Activated CD4-positive, alpha-beta T cell treated with anti-CD3 and anti-CD28 coated beads, Interleukin-2, amount 50 U/mL, for 4 hours (primary cell): Measurements from ENCODE around the gene LOXL1.

ENCODE experiments used
- DNase-seq, 2 experiments: peaks; one replicate each; pipeline ENCODE4 v3.0.0-alpha.2; 2020

LOXL1 gene

GRCh38 chr15:73982222-73982962, 56.1 kb downstream of the LOXL1 start:
- DNase-seq: peak in 1 of 2 experiments; percentile 40

DNA sequence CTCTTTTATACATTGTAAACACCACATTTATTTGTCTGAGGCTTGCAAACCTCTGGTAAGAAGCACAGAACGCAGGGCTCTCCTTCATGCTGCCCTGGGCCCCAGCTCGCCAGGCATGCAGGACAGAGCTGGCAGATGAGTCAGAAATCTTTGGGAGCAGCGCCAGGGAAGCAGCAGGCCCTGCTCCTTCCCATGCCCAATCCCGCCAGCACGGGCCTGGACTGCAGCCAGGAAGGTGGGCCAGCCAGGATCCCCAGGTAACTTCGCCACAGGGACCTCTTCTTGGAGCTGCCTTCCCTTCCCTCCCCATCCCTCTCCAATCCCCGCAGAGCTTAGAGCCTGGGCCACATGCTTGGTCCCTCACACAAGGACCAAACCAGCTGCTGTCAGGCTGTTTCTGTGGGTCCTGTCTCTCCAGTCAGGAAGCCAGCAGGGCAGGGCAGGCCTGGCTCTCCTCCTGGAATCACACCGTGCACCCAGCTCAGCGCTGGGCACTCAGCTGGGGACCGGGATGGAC, 57.0 kb downstream of the LOXL1 start:
- no peak for DNase-seq

DNA sequence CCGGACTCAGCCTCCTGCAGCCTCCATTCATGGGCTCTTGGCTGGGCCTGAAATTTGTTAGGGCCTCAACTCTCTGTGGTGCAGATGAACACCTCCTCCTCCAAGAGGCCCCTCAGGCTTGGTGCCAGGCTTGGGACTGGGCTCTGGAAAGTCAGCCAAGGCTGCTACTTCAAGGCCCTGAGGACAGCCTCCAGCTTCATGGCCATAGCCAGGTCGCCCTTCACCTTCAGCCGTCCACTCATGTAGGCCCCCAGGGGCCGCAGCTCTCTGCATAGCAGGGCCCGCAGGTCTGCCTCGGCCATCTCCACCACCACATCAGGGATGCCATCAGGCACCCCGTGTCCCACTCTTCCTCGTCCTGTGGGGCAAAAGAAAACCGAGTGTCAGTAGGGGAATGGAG, 57.5 kb downstream of the LOXL1 start:
- DNase-seq: no peak

DNA sequence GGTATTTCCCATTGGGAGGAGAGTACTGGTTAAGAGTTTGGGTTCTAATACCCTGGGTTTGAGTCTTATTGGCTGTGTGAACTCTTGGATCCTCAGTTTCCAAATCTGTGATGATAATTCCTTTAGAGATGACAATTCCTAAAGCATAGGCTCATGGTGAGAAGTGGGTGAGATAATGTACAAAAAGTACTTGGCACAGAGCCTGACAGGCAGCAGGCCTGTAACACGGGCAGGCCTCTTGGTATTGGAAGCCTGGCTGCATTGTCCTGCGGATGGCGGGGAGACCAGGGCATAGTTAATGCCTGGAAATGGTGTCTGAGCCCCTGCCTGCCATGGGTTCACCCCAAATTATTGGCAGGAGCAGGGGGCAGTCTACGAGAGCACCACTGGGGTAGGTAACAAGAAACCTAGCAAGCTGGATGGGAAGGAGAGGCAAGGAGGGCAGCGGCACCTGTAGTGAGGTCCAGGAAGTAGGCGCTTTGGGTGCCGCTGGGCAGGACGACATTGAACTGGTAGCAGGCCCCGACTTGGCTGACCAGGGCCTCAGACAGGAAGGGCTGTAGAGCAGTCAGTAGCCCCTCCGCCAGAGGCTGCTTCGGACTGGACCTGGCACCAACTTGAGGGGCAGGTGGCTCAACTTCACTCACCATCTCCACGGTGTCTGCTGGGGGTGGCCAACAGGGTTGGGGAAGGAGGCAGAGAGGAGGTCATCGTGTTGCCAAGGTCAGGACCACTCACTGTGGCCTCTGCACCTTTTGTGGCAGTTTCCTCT, 58.1 kb downstream of the LOXL1 start:
- no peak for DNase-seq

GRCh38 chr15:73985101-73985873, 59.0 kb downstream of the LOXL1 start:
- no peak for DNase-seq

GRCh38 chr15:73986055-73986775, 60.0 kb downstream of the LOXL1 start:
- DNase-seq: no peak

DNA sequence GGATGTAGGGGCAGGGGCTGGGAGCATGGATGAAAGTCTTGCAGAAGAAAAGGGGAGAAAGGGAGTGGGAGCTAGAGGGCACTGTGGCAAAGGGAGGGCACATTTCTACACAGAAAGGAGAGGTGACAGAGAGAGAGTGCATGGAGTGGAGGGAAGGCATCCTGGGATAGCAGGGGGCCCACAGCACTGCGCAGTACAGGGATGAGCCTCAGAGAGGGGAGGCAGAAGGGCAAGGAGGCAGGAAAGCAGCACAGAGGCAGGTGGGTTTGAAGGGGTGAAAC, 60.5 kb downstream of the LOXL1 start:
- DNase-seq: no peak

DNA sequence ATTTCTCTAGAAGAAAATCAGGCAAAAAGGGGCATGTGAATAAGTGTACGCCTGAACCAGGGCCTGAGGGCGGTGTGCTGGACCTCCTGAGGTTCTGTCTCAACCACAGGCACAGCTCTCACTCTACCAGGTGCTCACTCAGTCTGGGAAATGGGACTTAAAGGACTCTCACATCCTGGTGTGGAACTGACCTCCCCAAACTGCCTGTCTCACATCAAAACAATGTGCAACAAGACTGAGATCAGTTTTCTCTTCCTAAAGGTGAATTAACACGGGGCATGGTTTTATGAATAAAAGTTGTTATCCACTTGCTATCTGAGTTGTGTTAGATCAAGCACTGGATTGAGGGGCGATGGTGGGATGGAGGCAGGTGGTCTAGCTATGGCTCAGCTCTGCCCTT, 61.0 kb downstream of the LOXL1 start:
- no peak for DNase-seq

DNA sequence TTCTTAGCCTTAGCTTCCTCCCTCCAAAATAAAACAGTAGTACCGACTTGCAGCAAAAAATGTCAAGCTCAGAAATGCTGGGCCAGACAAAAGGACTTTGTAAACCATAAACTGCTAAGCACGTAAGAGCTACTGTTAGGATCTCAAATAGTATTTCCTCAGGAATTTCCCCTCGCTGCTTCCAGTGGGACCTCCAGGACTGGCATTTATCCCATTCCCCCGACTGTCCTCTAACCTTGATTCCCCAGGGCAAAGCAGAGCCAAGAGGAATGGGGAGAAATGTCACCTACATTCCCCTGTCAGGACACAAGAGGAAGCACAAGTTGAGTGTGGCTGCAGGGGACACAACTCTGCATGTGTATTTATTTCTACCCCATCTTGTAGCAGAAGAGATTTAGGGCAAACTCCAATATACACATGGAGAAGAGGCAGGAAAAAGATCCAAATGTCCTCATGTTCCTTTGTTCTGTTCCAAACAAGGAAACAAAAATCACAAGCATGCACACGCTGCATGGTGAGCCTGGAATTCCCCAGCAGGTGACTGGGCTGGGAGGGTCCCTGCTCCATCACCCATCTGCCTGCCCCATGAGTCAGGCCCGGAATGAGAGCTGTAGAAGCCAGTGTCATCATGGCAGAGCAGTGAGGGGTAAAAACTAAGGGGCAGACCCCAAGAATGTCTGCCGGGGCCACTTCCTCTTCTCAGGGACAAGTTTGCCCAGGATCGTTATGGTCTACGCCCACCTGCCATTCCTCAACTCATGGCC, 61.6 kb downstream of the LOXL1 start:
- no peak for DNase-seq

DNA sequence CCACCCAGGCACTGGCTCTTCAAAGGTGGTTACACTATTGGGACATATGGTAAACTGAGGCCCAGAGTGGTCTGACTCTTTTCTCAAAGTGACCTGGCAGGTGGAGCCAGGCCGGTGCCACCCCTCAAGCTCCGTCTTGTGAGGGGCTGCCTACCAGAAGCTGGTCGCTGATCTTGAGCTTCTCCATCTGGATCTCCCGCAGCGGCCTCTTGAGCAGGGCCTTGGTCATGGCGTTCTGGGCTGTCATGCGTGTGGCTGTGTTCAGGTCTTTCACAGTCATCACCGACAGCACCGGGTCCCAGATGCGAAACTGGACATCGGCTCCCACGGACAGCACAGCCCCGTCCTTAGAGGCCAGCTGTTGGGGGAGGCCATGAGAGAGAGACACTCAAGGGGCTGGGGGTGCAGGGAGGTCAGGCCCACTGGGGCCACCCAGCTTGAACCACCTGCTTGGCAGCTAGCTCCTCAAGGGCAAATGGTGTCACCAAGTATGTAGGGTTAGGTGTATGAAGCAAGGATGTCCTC, 62.2 kb downstream of the LOXL1 start:
- no peak for DNase-seq

DNA sequence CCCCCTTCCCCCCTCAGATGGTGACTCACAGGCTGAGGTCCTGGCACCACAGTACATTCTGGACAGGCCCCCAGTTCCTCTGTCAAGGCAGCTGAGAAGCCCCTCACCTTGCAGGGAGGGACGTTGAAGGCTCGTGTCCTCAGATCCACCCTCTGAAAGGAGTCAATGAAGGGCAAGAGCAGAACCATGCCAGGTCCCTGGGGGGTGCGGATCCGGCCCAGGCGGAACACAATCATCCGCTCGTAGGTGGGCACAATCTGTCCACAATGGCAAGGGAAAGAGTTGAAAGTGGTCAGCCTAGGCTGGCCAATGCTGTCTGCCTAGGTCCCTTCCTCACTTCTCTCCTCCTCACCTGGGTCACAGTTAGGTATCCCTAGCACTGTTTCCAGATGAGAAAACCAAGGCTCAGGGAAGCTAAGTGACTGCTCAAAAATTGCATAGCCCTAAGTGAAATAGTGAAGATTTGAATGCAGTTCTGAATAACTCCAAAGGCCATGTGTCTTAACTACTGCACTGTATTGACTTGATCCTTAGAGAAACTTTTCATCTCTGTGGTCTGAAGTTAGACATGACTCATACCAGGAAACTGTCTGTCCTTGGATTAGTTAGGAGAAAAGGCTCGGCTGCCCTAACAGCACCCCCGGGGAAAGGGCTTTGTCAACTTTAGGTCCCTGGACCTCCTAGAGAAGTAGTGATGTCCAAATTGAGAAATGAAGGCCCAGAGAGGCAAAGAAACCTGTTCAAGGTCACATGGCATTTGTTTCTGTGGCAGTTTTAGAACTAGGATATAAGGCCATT, 62.9 kb downstream of the LOXL1 start:
- no peak for DNase-seq

- no peak for DNase-seq
These were observed 64.2 kb downstream of the LOXL1 start for GRCh38 chr15:73990250-73991005.

- no peak for DNase-seq
These were observed 65.0 kb downstream of the LOXL1 start for GRCh38 chr15:73991260-73991659.

DNA sequence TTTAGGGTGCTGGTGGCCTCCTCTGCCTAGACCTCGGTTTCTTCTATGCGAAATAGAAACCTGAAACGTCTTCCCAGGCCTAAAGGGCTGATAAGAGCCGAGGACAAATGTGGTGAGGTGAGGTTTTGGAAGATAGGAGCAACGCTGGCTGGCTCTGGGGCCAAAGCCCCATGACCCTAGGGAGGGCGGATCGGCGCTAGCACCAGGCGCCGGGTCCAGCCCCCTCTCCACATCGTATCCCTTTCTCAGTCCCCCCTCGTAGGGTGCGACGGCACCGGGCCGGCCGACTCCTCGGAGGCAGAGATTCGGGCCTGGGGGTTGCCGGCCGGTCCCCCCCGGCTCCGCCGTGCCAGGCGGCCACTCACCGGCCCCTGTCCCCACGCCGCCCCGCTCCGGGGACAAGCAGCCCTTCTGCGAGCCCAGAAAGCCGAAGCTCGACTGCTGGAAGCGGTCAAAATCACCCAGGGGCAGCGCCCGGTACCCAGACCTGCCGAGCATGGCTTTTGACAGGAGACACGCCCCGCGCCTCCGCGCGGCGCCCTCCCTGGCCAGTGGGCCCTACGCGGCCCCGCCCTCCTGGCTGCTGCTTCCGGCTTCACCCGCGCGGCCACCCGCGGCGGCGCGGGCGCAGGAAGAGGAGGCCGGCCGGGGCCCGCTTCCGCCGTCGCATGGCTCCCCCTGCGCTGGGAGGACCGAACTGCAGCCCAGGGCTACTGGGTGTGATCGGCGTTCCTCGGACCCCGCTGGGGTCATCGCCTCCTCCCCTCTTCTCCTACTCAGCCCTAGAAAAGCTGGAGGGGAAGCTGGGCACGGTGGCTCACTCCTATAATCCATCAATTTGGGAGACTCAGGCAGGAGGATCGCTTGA, 65.7 kb downstream of the LOXL1 start, which contains the start of gene STOML1:
Gene STOML1 (minus strand): TSS at position 570 of the 868 bp plus-strand sequence. CDS start 72 bp downstream, at position 498.
- peak; percentile 90 to 94 for DNase-seq

DNA sequence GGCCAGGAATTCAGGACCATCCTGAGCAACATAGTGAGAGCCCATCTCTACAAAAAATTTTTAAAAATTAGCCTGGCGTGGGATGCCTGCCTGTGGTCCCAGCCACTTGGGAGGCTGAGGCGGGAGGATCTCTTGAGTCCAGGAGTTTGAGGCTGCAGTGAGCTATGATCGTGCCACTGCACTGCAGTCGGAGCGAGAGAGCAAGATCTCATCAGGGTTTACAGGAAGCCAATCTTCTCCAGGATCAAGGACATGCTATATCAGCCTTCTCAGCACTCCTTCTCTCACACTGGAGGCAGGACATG, 66.3 kb downstream of the LOXL1 start:
- DNase-seq: no peak

- no peak for DNase-seq
These were observed 67.1 kb downstream of the LOXL1 start for GRCh38 chr15:73993211-73993994.

DNA sequence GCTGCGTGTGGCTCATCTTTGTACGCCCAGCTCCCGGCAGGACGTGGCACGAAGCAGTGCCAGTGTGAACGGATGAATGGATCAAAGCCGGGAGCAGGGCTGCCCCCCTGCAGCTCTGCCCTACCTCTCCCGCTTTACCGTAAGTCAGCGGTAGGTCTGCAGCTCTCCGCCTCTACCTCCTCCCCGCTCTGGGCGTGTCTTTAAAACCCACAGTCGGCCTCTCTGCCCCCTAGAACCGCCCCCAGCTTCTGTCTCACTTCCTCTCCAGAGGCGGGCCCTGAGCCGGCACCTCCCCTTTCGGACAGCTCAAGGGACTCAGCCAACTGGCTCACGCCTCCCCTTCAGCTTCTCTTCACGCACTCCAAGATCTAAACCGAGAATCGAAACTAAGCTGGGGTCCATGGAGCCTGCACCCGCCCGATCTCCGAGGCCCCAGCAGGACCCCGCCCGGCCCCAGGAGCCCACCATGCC, 68.2 kb downstream of the LOXL1 start, which contains the start of gene PML:
Gene PML (plus strand): TSS at position 304 of the 471 bp plus-strand sequence. CDS start 97 bp downstream, at position 401.
- peak; percentile 90 to 91 for DNase-seq
